BLaER1 treated with 17β-estradiol and CSF1 and Interleukin-3, amounts not matched to agents 10 nM and 100 nM (cell line): ENCODE measurements around the gene IKZF2.

Experiments used
- H3K27ac ChIP-seq, 11 experiments: shearing (Covaris generic); formaldehyde crosslinking; 2 replicates each; pipeline ENCODE4 v1.8.1; 2022
- H3K27me3 ChIP-seq, 11 experiments: shearing (Covaris generic); formaldehyde crosslinking; 2 replicates each; pipeline ENCODE4 v1.8.1; 2022
- H3K36me3 ChIP-seq, 11 experiments: shearing (Covaris generic); formaldehyde crosslinking; 2 replicates each; pipeline ENCODE4 v1.8.1; 2022
- H3K4me1 ChIP-seq, 10 experiments: shearing (Covaris generic); formaldehyde crosslinking; 2 replicates each; pipeline ENCODE4 v1.8.1; 2022
- H3K4me2 ChIP-seq, 11 experiments: shearing (Covaris generic); formaldehyde crosslinking; 2 replicates each; pipeline ENCODE4 v1.8.1; 2022
- H3K4me3 ChIP-seq, 10 experiments: shearing (Covaris generic); formaldehyde crosslinking; 2 replicates each; pipeline ENCODE4 v1.8.1; 2022
- H3K9ac ChIP-seq, 11 experiments: shearing (Covaris generic); formaldehyde crosslinking; 2 replicates each; pipeline ENCODE4 v1.8.1; 2022
- H3K9me3 ChIP-seq, 11 experiments: shearing (Covaris generic); formaldehyde crosslinking; replicated peaks in 1 of 11; 2 replicates each; pipeline ENCODE4 v1.8.1; 2022
- H4K20me1 ChIP-seq, 11 experiments: shearing (Covaris generic); formaldehyde crosslinking; 2 replicates each; pipeline ENCODE4 v1.8.1; 2022
- Cebpa-rat ChIP-seq, 11 experiments: shearing (Covaris generic); IDR thresholded peaks; 2 replicates each; pipeline ENCODE4 v1.8.1; 2022

Gene IKZF2

DNA sequence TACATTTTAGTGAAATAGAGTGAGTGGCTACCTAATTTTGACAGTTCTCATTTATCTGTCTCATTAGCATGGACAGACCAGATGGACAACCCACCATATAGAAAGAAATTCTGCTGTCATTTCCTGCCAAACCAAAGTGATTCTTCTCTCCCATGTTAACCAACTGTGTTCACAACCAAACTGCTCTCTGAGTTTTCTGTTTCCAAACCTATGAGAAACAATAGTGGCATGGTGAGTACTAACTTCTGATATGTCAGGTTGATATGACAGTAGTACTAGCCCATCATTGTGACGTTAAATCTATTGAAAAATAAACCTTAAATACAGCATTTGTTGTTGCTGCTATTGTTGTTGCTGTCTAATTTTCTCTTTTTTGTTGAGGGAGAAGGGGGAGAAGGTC, 72.7 kb downstream of the IKZF2 start:
- no peak overlapping the region for H3K4me3 ChIP-seq
- no peaks in the 10 kb centered on the region for H3K4me1 ChIP-seq
- no peaks in the 10 kb centered on the region; a peak in 2 of 22 replicates for H3K36me3 ChIP-seq
- TF ChIP-seq Cebpa-rat (IDR thresholded peaks at IDR 0.05): no peak
- H3K27me3 ChIP-seq: no peaks in the 10 kb centered on the region
- peaks cover 0 to 3% (median 0%) of the 10 kb centered on the region in 11 experiments; a peak in 1 of 22 replicates for H3K9me3 ChIP-seq
- H3K9ac ChIP-seq: no peak overlapping the region
- H4K20me1 ChIP-seq: no peaks in the 10 kb centered on the region
- no peak overlapping the region for H3K27ac ChIP-seq
- no peak overlapping the region for H3K4me2 ChIP-seq

GRCh38 chr2:213069531-213069930, 81.9 kb downstream of the IKZF2 start:
- no peak for TF ChIP-seq Cebpa-rat (IDR thresholded peaks at IDR 0.05)
- Histone ChIP-seq H3K27ac (no peak overlapping the region), H3K27me3 (no peaks in the 10 kb centered on the region), H3K4me1 (no peaks in the 10 kb centered on the region; a peak in 1 of 20 replicates), H3K4me2 (no peak overlapping the region), H3K4me3 (no peak overlapping the region), H4K20me1 (no peaks in the 10 kb centered on the region), H3K9ac (no peak overlapping the region), H3K36me3 (no peaks in the 10 kb centered on the region), H3K9me3 (no peaks in the 10 kb centered on the region)

DNA sequence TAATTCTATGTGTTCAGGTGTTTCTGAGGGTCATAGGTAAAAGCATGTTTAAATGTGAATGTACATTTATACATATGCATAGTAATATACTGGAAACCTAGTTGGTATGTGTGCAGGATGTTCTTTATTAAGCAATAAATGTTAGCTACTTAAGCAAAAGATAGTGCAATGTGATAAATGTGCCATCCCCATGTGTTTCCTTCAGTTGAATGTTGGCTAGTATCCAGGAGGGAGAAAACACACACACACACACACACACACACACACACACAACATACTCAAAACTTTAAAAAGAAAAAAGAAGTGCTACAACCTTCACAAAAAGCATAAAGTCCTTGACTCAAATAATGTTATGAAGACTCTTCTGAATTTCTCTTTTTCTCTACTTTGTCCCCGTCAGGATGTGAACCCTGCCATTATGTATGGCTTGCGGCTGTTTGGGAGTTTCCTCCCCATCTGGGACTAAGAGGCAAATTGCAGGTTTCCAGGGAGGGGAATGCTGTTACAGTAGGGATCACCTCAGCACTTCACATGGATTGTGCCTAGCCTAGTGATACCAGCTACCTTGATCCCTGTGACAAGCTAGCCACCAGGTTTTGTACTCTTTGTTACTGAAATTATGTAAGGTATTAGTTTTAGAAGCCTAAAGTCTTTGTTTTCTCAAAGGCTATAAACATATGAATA, 82.6 kb downstream of the IKZF2 start:
- Histone ChIP-seq H3K27ac (no peak overlapping the region), H3K4me3 (no peak overlapping the region), H3K4me2 (no peak overlapping the region), H3K9me3 (no peaks in the 10 kb centered on the region), H3K27me3 (no peaks in the 10 kb centered on the region), H3K4me1 (no peaks in the 10 kb centered on the region; a peak in 2 of 20 replicates), H4K20me1 (no peaks in the 10 kb centered on the region), H3K9ac (no peak overlapping the region), H3K36me3 (no peaks in the 10 kb centered on the region)
- no peak for TF ChIP-seq Cebpa-rat (IDR thresholded peaks at IDR 0.05)

- no peak overlapping the region for H3K4me2 ChIP-seq
- H3K27ac ChIP-seq: no peak overlapping the region
- no peaks in the 10 kb centered on the region; a peak in 2 of 20 replicates for H3K4me1 ChIP-seq
- no peaks in the 10 kb centered on the region for H4K20me1 ChIP-seq
- H3K27me3 ChIP-seq: no peaks in the 10 kb centered on the region
- H3K9ac ChIP-seq: no peak overlapping the region
- TF ChIP-seq Cebpa-rat (IDR thresholded peaks at IDR 0.05): no peak
- H3K36me3 ChIP-seq: no peaks in the 10 kb centered on the region
- H3K4me3 ChIP-seq: no peak overlapping the region
- no peaks in the 10 kb centered on the region for H3K9me3 ChIP-seq
Observed at GRCh38 chr2:213067888-213068287, 83.5 kb downstream of the IKZF2 start.

- no peak for TF ChIP-seq Cebpa-rat (IDR thresholded peaks at IDR 0.05)
- no peak overlapping the region for H3K9ac ChIP-seq
- H4K20me1 ChIP-seq: no peaks in the 10 kb centered on the region
- H3K27me3 ChIP-seq: no peaks in the 10 kb centered on the region
- H3K36me3 ChIP-seq: no peaks in the 10 kb centered on the region
- H3K4me3 ChIP-seq: no peak overlapping the region
- no peak overlapping the region for H3K27ac ChIP-seq
- no peak overlapping the region for H3K4me2 ChIP-seq
- no peaks in the 10 kb centered on the region for H3K9me3 ChIP-seq
- no peaks in the 10 kb centered on the region; a peak in 2 of 20 replicates for H3K4me1 ChIP-seq
Observed at GRCh38 chr2:213066443-213066743, 85.0 kb downstream of the IKZF2 start.

- no peaks in the 10 kb centered on the region; a peak in 2 of 20 replicates for H3K4me1 ChIP-seq
- H3K9me3 ChIP-seq: no peaks in the 10 kb centered on the region
- TF ChIP-seq Cebpa-rat (IDR thresholded peaks at IDR 0.05): no peak
- H3K27ac ChIP-seq: no peak overlapping the region
- no peaks in the 10 kb centered on the region for H4K20me1 ChIP-seq
- no peak overlapping the region for H3K4me2 ChIP-seq
- no peak overlapping the region for H3K4me3 ChIP-seq
- no peak overlapping the region for H3K9ac ChIP-seq
- H3K36me3 ChIP-seq: no peaks in the 10 kb centered on the region
- no peaks in the 10 kb centered on the region for H3K27me3 ChIP-seq
Observed at GRCh38 chr2:213065583-213066442, 85.6 kb downstream of the IKZF2 start.

- no peak for TF ChIP-seq Cebpa-rat (IDR thresholded peaks at IDR 0.05)
- Histone ChIP-seq H3K9ac (no peak overlapping the region), H3K27ac (no peak overlapping the region), H3K27me3 (no peaks in the 10 kb centered on the region), H3K36me3 (no peaks in the 10 kb centered on the region), H3K4me2 (no peak overlapping the region), H3K4me3 (no peak overlapping the region), H3K4me1 (no peaks in the 10 kb centered on the region; a peak in 2 of 20 replicates), H4K20me1 (no peaks in the 10 kb centered on the region), H3K9me3 (no peaks in the 10 kb centered on the region)
Observed at GRCh38 chr2:213064099-213064498, 87.3 kb downstream of the IKZF2 start.

GRCh38 chr2:213057977-213058376, 93.4 kb downstream of the IKZF2 start:
- no peaks in the 10 kb centered on the region for H3K9me3 ChIP-seq
- no peak overlapping the region for H3K27ac ChIP-seq
- H3K27me3 ChIP-seq: no peaks in the 10 kb centered on the region
- no peak for TF ChIP-seq Cebpa-rat (IDR thresholded peaks at IDR 0.05)
- no peaks in the 10 kb centered on the region for H4K20me1 ChIP-seq
- H3K4me2 ChIP-seq: no peak overlapping the region
- peaks cover 0 to 10% (median 0%) of the 10 kb centered on the region in 11 experiments; a peak in 2 of 22 replicates for H3K36me3 ChIP-seq
- no peaks in the 10 kb centered on the region for H3K4me1 ChIP-seq
- H3K4me3 ChIP-seq: no peak overlapping the region
- H3K9ac ChIP-seq: no peak overlapping the region

- Histone ChIP-seq H3K4me3 (no peak overlapping the region), H3K4me2 (no peak overlapping the region), H3K36me3 (peaks cover 0 to 44% (median 15%) of the 10 kb centered on the region in 11 experiments; a peak in 10 of 22 replicates), H4K20me1 (no peaks in the 10 kb centered on the region), H3K27ac (no peak overlapping the region), H3K9ac (no peak overlapping the region), H3K9me3 (peaks cover 0 to 13% (median 6%) of the 10 kb centered on the region in 11 experiments; a peak in 11 of 22 replicates), H3K27me3 (no peaks in the 10 kb centered on the region), H3K4me1 (no peaks in the 10 kb centered on the region)
- TF ChIP-seq Cebpa-rat (IDR thresholded peaks at IDR 0.05): no peak
Observed at GRCh38 chr2:213046431-213046830, 105.0 kb downstream of the IKZF2 start.
